SU-DHL-6 (cell line): Measurements from ENCODE around the gene LDHAL6B.

Experiments
- CTCF ChIP-seq: fragments of 200-600 bp; sonication (generic); IDR thresholded peaks from one replicate; pipeline ENCODE4 v1.5.1; 2017; ENCODE audit warnings: antibody characterized with exemption, mild to moderate bottlenecking, low read length, moderate library complexity; ENCODE audit not compliant: insufficient read depth, poor library complexity, severe bottlenecking
- EZH2phosphoT487 ChIP-seq: fragments of 200-600 bp; sonication (generic), shearing (Covaris generic); conservative IDR thresholded peaks from 2 replicates; pipeline ENCODE4 v1.6.1; 2018; ENCODE audit warnings: mild to moderate bottlenecking, antibody characterized with exemption, low read length, moderate library complexity, mixed read lengths

- TF ChIP-seq CTCF (no peak), EZH2phosphoT487 (no peak)
Observed at GRCh38 chr15:59200560-59200959, 6.1 kb upstream of the LDHAL6B start.
